Measurements from ENCODE around the gene JARID2. TPM values are rescaled to one million over a fixed set of nuclear protein-coding genes. Genes with fewer than 3 reads are reported as not detected.

JARID2 gene
- total and polyA plus RNA-seq, 4 donors, result 1.4 to 12.3 (median 3.4) TPM

DNA sequence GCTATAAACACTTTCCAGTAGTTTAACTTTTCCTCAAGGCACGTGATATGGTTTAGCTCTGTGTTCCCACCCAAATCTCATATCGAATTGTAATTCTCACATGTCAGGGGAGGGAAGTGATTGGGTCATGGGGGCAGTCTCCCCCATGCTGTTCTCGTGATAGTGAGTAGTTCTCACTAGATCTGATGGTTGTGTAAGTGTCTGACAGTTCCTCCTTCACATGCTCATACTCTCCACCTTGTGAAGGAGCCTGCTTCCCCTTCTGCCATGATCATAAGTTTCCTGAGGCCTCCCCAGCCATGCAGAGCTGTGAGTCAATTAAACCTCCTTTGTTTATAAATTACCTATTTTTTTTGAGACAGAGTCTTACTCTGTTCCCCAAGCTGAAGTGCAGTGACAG lies 289.1 kb downstream of the JARID2 start:
- Histone ChIP-seq H3K27ac (ENCODE audit: low read depth in 1 of 2, low read length in 2 of 2) (no peak overlapping the region), H3K4me1 (ENCODE audit: control insufficient read depth in 4 of 4, insufficient read depth in 4 of 4, low read length in 3 of 4) (no peaks in the 10 kb centered on the region), H3K27me3 (ENCODE audit: control insufficient read depth in 4 of 4, insufficient read depth in 4 of 4, low read length in 3 of 4) (no peaks in the 10 kb centered on the region), H3K9me3 (ENCODE audit: control insufficient read depth in 4 of 4, low read length in 3 of 4) (no peaks in the 10 kb centered on the region), H3K4me3 (ENCODE audit: low read depth in 1 of 3, low read length in 3 of 3) (no peak overlapping the region), H3K36me3 (ENCODE audit: control insufficient read depth in 4 of 4, insufficient read depth in 3 of 4, low read depth in 1 of 4, low read length in 3 of 4) (peaks cover 0 to 6% (median 0%) of the 10 kb centered on the region in 4 donors), H3K9ac (ENCODE audit: low read depth in 1 of 2, low read length in 2 of 2) (no peak overlapping the region)
- 93% methylated on average over 3 of the region's 3 CpGs for WGBS
- no peak for DNase-seq (ENCODE audit: low spot score)
- TF ChIP-seq FOXA2 (IDR thresholded peaks at IDR 0.05) (no peak), YY1 (IDR thresholded peaks at IDR 0.05) (no peak), GABPA (IDR thresholded peaks at IDR 0.05 in 1 of 2, conservative IDR thresholded peaks at IDR 0.05 in 1 of 2) (no peak), RXRA (IDR thresholded peaks at IDR 0.05) (no peak), NR2F2 (IDR thresholded peaks at IDR 0.05) (no peak), HNF4A (conservative IDR thresholded peaks at IDR 0.05) (no peak), TAF1 (conservative IDR thresholded peaks at IDR 0.05) (no peak), RAD21 (IDR thresholded peaks at IDR 0.05) (no peak), SP1 (IDR thresholded peaks at IDR 0.05) (no peak), FOXA1 (IDR thresholded peaks at IDR 0.05) (no peak)
- TF ChIP-seq, protein P1, sequence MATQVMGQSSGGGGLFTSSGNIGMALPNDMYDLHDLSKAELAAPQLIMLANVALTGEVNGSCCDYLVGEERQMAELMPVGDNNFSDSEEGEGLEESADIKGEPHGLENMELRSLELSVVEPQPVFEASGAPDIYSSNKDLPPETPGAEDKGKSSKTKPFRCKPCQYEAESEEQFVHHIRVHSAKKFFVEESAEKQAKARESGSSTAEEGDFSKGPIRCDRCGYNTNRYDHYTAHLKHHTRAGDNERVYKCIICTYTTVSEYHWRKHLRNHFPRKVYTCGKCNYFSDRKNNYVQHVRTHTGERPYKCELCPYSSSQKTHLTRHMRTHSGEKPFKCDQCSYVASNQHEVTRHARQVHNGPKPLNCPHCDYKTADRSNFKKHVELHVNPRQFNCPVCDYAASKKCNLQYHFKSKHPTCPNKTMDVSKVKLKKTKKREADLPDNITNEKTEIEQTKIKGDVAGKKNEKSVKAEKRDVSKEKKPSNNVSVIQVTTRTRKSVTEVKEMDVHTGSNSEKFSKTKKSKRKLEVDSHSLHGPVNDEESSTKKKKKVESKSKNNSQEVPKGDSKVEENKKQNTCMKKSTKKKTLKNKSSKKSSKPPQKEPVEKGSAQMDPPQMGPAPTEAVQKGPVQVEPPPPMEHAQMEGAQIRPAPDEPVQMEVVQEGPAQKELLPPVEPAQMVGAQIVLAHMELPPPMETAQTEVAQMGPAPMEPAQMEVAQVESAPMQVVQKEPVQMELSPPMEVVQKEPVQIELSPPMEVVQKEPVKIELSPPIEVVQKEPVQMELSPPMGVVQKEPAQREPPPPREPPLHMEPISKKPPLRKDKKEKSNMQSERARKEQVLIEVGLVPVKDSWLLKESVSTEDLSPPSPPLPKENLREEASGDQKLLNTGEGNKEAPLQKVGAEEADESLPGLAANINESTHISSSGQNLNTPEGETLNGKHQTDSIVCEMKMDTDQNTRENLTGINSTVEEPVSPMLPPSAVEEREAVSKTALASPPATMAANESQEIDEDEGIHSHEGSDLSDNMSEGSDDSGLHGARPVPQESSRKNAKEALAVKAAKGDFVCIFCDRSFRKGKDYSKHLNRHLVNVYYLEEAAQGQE (IDR thresholded peaks at IDR 0.05), result no peak
- TF ChIP-seq, protein P2, sequence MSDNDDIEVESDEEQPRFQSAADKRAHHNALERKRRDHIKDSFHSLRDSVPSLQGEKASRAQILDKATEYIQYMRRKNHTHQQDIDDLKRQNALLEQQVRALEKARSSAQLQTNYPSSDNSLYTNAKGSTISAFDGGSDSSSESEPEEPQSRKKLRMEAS (IDR thresholded peaks at IDR 0.05), result no peak
- TF ChIP-seq, protein P3, sequence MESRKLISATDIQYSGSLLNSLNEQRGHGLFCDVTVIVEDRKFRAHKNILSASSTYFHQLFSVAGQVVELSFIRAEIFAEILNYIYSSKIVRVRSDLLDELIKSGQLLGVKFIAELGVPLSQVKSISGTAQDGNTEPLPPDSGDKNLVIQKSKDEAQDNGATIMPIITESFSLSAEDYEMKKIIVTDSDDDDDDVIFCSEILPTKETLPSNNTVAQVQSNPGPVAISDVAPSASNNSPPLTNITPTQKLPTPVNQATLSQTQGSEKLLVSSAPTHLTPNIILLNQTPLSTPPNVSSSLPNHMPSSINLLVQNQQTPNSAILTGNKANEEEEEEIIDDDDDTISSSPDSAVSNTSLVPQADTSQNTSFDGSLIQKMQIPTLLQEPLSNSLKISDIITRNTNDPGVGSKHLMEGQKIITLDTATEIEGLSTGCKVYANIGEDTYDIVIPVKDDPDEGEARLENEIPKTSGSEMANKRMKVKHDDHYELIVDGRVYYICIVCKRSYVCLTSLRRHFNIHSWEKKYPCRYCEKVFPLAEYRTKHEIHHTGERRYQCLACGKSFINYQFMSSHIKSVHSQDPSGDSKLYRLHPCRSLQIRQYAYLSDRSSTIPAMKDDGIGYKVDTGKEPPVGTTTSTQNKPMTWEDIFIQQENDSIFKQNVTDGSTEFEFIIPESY (IDR thresholded peaks at IDR 0.05), result no peak
- TF ChIP-seq, protein P4, sequence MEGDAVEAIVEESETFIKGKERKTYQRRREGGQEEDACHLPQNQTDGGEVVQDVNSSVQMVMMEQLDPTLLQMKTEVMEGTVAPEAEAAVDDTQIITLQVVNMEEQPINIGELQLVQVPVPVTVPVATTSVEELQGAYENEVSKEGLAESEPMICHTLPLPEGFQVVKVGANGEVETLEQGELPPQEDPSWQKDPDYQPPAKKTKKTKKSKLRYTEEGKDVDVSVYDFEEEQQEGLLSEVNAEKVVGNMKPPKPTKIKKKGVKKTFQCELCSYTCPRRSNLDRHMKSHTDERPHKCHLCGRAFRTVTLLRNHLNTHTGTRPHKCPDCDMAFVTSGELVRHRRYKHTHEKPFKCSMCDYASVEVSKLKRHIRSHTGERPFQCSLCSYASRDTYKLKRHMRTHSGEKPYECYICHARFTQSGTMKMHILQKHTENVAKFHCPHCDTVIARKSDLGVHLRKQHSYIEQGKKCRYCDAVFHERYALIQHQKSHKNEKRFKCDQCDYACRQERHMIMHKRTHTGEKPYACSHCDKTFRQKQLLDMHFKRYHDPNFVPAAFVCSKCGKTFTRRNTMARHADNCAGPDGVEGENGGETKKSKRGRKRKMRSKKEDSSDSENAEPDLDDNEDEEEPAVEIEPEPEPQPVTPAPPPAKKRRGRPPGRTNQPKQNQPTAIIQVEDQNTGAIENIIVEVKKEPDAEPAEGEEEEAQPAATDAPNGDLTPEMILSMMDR (IDR thresholded peaks at IDR 0.05; ENCODE audit: low read depth, low read length, missing input control), result no peak
- TF ChIP-seq, protein P5, sequence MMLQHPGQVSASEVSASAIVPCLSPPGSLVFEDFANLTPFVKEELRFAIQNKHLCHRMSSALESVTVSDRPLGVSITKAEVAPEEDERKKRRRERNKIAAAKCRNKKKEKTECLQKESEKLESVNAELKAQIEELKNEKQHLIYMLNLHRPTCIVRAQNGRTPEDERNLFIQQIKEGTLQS (IDR thresholded peaks at IDR 0.05), result no peak

All from liver (tissue), 9 donors.